ENCODE results near the gene M6PR.
A peak's percentile ranks its signal among the peaks of the same experiment; 100 is the strongest.

Gene M6PR

GRCh38 chr12:8970432-8970831, 21.0 kb upstream of the M6PR start:
- Histone ChIP-seq H3K4me1 (ENCODE audit: control insufficient read depth, insufficient read depth, low read length) (no peaks in the 10 kb centered on the region), H3K27me3 (ENCODE audit: control insufficient read depth, insufficient read depth, low read length) (no peaks in the 10 kb centered on the region), H3K9me3 (ENCODE audit: control insufficient read depth, insufficient read depth, low read length) (no peaks in the 10 kb centered on the region), H3K36me3 (ENCODE audit: control insufficient read depth, insufficient read depth, low read length) (no peaks in the 10 kb centered on the region), H3K9ac (ENCODE audit: low read depth, low read length) (no peak overlapping the region), H3K4me3 (ENCODE audit: low read depth, low read length) (no peak overlapping the region)

- no peaks in the 10 kb centered on the region for H3K27me3 ChIP-seq (ENCODE audit: control insufficient read depth, insufficient read depth, low read length)
- H3K4me1 ChIP-seq (ENCODE audit: control insufficient read depth, insufficient read depth, low read length) = no peaks in the 10 kb centered on the region
- H3K9me3 ChIP-seq (ENCODE audit: control insufficient read depth, insufficient read depth, low read length) = no peaks in the 10 kb centered on the region
- no peak overlapping the region for H3K4me3 ChIP-seq (ENCODE audit: low read depth, low read length)
- no peaks in the 10 kb centered on the region for H3K36me3 ChIP-seq (ENCODE audit: control insufficient read depth, insufficient read depth, low read length)
- H3K9ac ChIP-seq (ENCODE audit: low read depth, low read length) = no peak overlapping the region
These were observed 20.5 kb upstream of the M6PR start for GRCh38 chr12:8969861-8970411.

- H3K4me1 ChIP-seq (ENCODE audit: control insufficient read depth, insufficient read depth, low read length) = no peaks in the 10 kb centered on the region
- no peak overlapping the region for H3K4me3 ChIP-seq (ENCODE audit: low read depth, low read length)
- no peaks in the 10 kb centered on the region for H3K36me3 ChIP-seq (ENCODE audit: control insufficient read depth, insufficient read depth, low read length)
- no peaks in the 10 kb centered on the region for H3K9me3 ChIP-seq (ENCODE audit: control insufficient read depth, insufficient read depth, low read length)
- no peaks in the 10 kb centered on the region for H3K27me3 ChIP-seq (ENCODE audit: control insufficient read depth, insufficient read depth, low read length)
- H3K9ac ChIP-seq (ENCODE audit: low read depth, low read length) = no peak overlapping the region
These were observed 19.3 kb upstream of the M6PR start for GRCh38 chr12:8968761-8969160.

- Histone ChIP-seq H3K4me1 (ENCODE audit: control insufficient read depth, insufficient read depth, low read length) (no peaks in the 10 kb centered on the region), H3K36me3 (ENCODE audit: control insufficient read depth, insufficient read depth, low read length) (peaks cover 5% of the 10 kb centered on the region), H3K4me3 (ENCODE audit: low read depth, low read length) (no peak overlapping the region), H3K9ac (ENCODE audit: low read depth, low read length) (no peak overlapping the region), H3K9me3 (ENCODE audit: control insufficient read depth, insufficient read depth, low read length) (peaks cover 6% of the 10 kb centered on the region), H3K27me3 (ENCODE audit: control insufficient read depth, insufficient read depth, low read length) (no peaks in the 10 kb centered on the region)
These were observed 10.7 kb upstream of the M6PR start for GRCh38 chr12:8960176-8960575.

DNA sequence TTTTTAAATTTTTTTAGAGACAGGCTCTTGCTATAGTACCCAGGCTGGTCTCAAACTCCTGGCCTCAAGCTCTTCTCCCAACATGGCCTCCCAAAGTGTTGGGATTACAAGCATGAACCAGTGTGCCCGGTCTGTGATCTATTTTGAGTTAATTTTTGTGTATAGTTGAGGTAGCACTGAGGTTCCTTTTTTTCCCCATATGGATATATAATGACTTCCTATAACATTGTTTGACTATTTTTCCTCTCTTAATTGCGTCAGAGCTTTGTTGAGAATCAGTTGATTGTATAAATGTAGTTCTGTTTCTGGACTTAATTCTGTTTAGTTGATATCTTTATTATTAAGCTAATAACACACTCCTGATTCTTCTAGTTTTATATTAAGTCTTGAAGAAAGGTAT, 8.6 kb upstream of the M6PR start:
- no peak overlapping the region for H3K9ac ChIP-seq (ENCODE audit: low read depth, low read length)
- H3K36me3 ChIP-seq (ENCODE audit: control insufficient read depth, insufficient read depth, low read length) = peaks cover 5% of the 10 kb centered on the region
- no peak overlapping the region for H3K4me3 ChIP-seq (ENCODE audit: low read depth, low read length)
- no peaks in the 10 kb centered on the region for H3K27me3 ChIP-seq (ENCODE audit: control insufficient read depth, insufficient read depth, low read length)
- H3K9me3 ChIP-seq (ENCODE audit: control insufficient read depth, insufficient read depth, low read length) = peaks cover 6% of the 10 kb centered on the region
- H3K4me1 ChIP-seq (ENCODE audit: control insufficient read depth, insufficient read depth, low read length) = no peaks in the 10 kb centered on the region

GRCh38 chr12:8957561-8957960, 8.1 kb upstream of the M6PR start:
- H3K9me3 ChIP-seq (ENCODE audit: control insufficient read depth, insufficient read depth, low read length) = peaks cover 6% of the 10 kb centered on the region
- no peak overlapping the region for H3K4me3 ChIP-seq (ENCODE audit: low read depth, low read length)
- H3K4me1 ChIP-seq (ENCODE audit: control insufficient read depth, insufficient read depth, low read length) = no peaks in the 10 kb centered on the region
- no peaks in the 10 kb centered on the region for H3K27me3 ChIP-seq (ENCODE audit: control insufficient read depth, insufficient read depth, low read length)
- no peak overlapping the region for H3K9ac ChIP-seq (ENCODE audit: low read depth, low read length)
- H3K36me3 ChIP-seq (ENCODE audit: control insufficient read depth, insufficient read depth, low read length) = peaks cover 5% of the 10 kb centered on the region

DNA sequence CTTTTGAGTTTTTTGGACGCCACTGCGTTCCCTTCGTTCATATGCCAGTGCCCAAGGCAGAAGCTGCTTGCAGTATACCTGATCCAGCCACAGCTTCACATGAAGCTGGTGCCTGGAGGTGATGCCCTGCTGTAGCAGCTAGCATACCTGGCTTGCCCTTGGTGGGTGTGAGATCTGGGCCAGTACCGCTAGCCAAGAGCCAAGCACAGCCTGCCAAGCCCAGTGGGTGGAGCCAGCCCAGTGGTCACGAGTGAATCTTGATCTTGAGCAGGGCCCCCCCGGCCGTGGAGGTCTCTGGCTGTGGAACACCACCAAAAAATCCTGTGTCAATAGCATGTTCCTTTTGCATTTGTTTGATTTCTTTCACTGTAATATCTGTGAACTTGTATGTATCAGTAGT, 7.3 kb upstream of the M6PR start:
- no peak overlapping the region for H3K4me3 ChIP-seq (ENCODE audit: low read depth, low read length)
- peaks cover 5% of the 10 kb centered on the region for H3K36me3 ChIP-seq (ENCODE audit: control insufficient read depth, insufficient read depth, low read length)
- no peak overlapping the region for H3K9ac ChIP-seq (ENCODE audit: low read depth, low read length)
- no peaks in the 10 kb centered on the region for H3K27me3 ChIP-seq (ENCODE audit: control insufficient read depth, insufficient read depth, low read length)
- H3K4me1 ChIP-seq (ENCODE audit: control insufficient read depth, insufficient read depth, low read length) = no peaks in the 10 kb centered on the region
- H3K9me3 ChIP-seq (ENCODE audit: control insufficient read depth, insufficient read depth, low read length) = peaks cover 6% of the 10 kb centered on the region

DNA sequence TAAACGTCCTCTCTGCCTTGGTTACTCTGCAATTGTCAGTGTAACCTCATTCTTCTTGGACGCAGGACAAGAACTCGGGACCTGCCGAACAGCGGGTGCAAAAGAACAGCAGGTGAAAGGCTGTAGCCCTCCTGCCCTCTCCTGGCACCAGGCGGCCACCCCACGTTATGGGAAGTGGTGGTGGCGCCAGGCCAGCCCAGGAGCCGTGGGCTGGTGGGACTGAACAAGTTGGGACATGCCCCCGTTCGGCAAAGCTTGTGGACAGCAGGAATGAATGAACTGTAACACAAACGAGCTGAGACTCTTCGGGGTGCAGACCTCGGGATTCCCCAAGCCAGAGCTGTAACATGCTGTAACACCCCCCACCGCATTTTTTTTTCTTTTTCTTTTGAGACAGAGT, 6.6 kb upstream of the M6PR start:
- H3K9me3 ChIP-seq (ENCODE audit: control insufficient read depth, insufficient read depth, low read length) = peaks cover 6% of the 10 kb centered on the region
- peaks cover 5% of the 10 kb centered on the region for H3K36me3 ChIP-seq (ENCODE audit: control insufficient read depth, insufficient read depth, low read length)
- H3K27me3 ChIP-seq (ENCODE audit: control insufficient read depth, insufficient read depth, low read length) = no peaks in the 10 kb centered on the region
- no peak overlapping the region for H3K4me3 ChIP-seq (ENCODE audit: low read depth, low read length)
- no peaks in the 10 kb centered on the region for H3K4me1 ChIP-seq (ENCODE audit: control insufficient read depth, insufficient read depth, low read length)
- H3K9ac ChIP-seq (ENCODE audit: low read depth, low read length) = no peak overlapping the region

GRCh38 chr12:8953773-8954402, 4.4 kb upstream of the M6PR start:
- Histone ChIP-seq H3K27me3 (ENCODE audit: control insufficient read depth, insufficient read depth, low read length) (no peaks in the 10 kb centered on the region), H3K4me1 (ENCODE audit: control insufficient read depth, insufficient read depth, low read length) (no peaks in the 10 kb centered on the region)

GRCh38 chr12:8951744-8952143, 2.3 kb upstream of the M6PR start:
- Histone ChIP-seq H3K9ac (ENCODE audit: low read depth, low read length) (no peak overlapping the region), H3K27me3 (ENCODE audit: control insufficient read depth, insufficient read depth, low read length) (no peaks in the 10 kb centered on the region), H3K4me3 (ENCODE audit: low read depth, low read length) (no peak overlapping the region), H3K4me1 (ENCODE audit: control insufficient read depth, insufficient read depth, low read length) (peaks cover 5% of the 10 kb centered on the region), H3K9me3 (ENCODE audit: control insufficient read depth, insufficient read depth, low read length) (peaks cover 6% of the 10 kb centered on the region), H3K36me3 (ENCODE audit: control insufficient read depth, insufficient read depth, low read length) (peaks cover 5% of the 10 kb centered on the region)

More at GRCh38 chr12:8953773-8954402, 4.4 kb upstream of the M6PR start:
- H3K36me3 ChIP-seq (ENCODE audit: control insufficient read depth, insufficient read depth, low read length) = peaks cover 5% of the 10 kb centered on the region
- no peak overlapping the region for H3K9ac ChIP-seq (ENCODE audit: low read depth, low read length)
- H3K9me3 ChIP-seq (ENCODE audit: control insufficient read depth, insufficient read depth, low read length) = peaks cover 6% of the 10 kb centered on the region
- no peak overlapping the region for H3K4me3 ChIP-seq (ENCODE audit: low read depth, low read length)

- Histone ChIP-seq H3K9me3 (ENCODE audit: control insufficient read depth, insufficient read depth, low read length) (peaks cover 5% of the 10 kb centered on the region), H3K9ac (ENCODE audit: low read depth, low read length) (peak overlapping the region; percentile 85), H3K4me3 (ENCODE audit: low read depth, low read length) (peak overlapping the region; percentile 99), H3K4me1 (ENCODE audit: control insufficient read depth, insufficient read depth, low read length) (peaks cover 5% of the 10 kb centered on the region), H3K36me3 (ENCODE audit: control insufficient read depth, insufficient read depth, low read length) (peaks cover 3% of the 10 kb centered on the region), H3K27me3 (ENCODE audit: control insufficient read depth, insufficient read depth, low read length) (no peaks in the 10 kb centered on the region)
These were observed 1.4 kb upstream of the M6PR start for GRCh38 chr12:8950702-8951478.

DNA sequence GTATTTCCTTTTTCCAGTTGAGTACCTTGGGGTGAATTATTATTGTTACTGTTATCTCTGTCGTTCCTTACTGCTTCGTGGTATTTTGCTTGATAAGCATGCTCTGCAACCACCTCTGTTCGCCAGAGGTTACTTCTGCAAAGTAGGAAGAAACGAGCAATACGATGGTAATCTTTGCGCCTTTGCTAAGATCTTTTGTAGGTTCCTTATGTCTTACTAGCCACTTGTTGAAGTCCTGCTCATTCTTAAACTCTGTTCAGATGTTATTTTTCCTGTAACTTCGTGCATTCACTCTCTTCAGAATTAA, 729 bp upstream of the M6PR start:
- H3K4me1 ChIP-seq (ENCODE audit: control insufficient read depth, insufficient read depth, low read length) = peaks cover 5% of the 10 kb centered on the region
- H3K4me3 ChIP-seq (ENCODE audit: low read depth, low read length) = peak overlapping the region; percentile 99
- H3K27me3 ChIP-seq (ENCODE audit: control insufficient read depth, insufficient read depth, low read length) = no peaks in the 10 kb centered on the region
- H3K36me3 ChIP-seq (ENCODE audit: control insufficient read depth, insufficient read depth, low read length) = peaks cover 6% of the 10 kb centered on the region
- H3K9me3 ChIP-seq (ENCODE audit: control insufficient read depth, insufficient read depth, low read length) = no peaks in the 10 kb centered on the region
- H3K9ac ChIP-seq (ENCODE audit: low read depth, low read length) = peak overlapping the region; percentile 85
